PC-9 (cell line): ENCODE data around the gene LY6G6F. TPM values are rescaled to one million over a fixed set of nuclear protein-coding genes. Genes with fewer than 3 reads are reported as not detected.

Experiments
- BruUV-seq: library from RNA; stranded (reverse); fragments of 400-500 nt; replicated peaks from 2 replicates; lab custom pipeline; 2021; lab: Mats Ljungman, UMichigan
- CTCF ChIA-PET: fragments of 300-600 bp; sonication (Branson Sonifier 250); formaldehyde crosslinking; loops from one replicate; lab custom pipeline; 2022; ENCODE audit warnings: antibody characterized with exemption; lab: Charles Lee
- POLR2A ChIA-PET: fragments of 300-600 bp; sonication (Branson Sonifier 250); formaldehyde crosslinking; loops from one replicate; lab custom pipeline; 2022; ENCODE audit warnings: antibody characterized with exemption; ENCODE audit not compliant: unreplicated experiment; lab: Charles Lee
- DNase-seq, 2 experiments: peaks; one replicate each; pipeline versions ENCODE4 v3.0.0 to v3.0.0-alpha.2; 2015 to 2022; ENCODE audit warnings: mixed read lengths in 1 of 2
- H2AFZ ChIP-seq: fragments of 200-600 bp; sonication (generic); 2 replicates; pipeline ENCODE4 v1.8.1; 2017; ENCODE audit warnings: antibody characterized with exemption
- H3F3A ChIP-seq: fragments of 200-600 bp; sonication (generic); 2 replicates; pipeline ENCODE4 v1.8.1; 2017; ENCODE audit warnings: antibody characterized with exemption, mild to moderate bottlenecking, low read depth; ENCODE audit not compliant: insufficient read depth
- H3K27ac ChIP-seq: fragments of 200-600 bp; sonication (generic); 2 replicates; pipeline ENCODE4 v1.6.1; 2016; ENCODE audit warnings: mixed run types
- H3K27me3 ChIP-seq: fragments of 200-600 bp; sonication (generic); 2 replicates; pipeline ENCODE4 v1.6.1; 2016; ENCODE audit warnings: low read depth, mixed run types; ENCODE audit not compliant: insufficient read depth
- H3K36me3 ChIP-seq: fragments of 200-600 bp; sonication (generic); 2 replicates; pipeline ENCODE4 v1.6.1; 2016; ENCODE audit warnings: low read depth, mixed run types
- H3K4me1 ChIP-seq: fragments of 200-600 bp; sonication (generic); replicated peaks from 2 replicates; pipeline ENCODE4 v1.6.1; 2016; ENCODE audit warnings: mixed run types; ENCODE audit not compliant: insufficient read depth
- H3K4me2 ChIP-seq: fragments of 200-600 bp; sonication (generic); 2 replicates; pipeline ENCODE4 v1.6.1; 2017; ENCODE audit warnings: mixed run types
- H3K4me3 ChIP-seq: fragments of 200-600 bp; sonication (generic); 2 replicates; pipeline ENCODE4 v1.6.1; 2016; ENCODE audit warnings: mixed run types
- H3K79me2 ChIP-seq: fragments of 200-600 bp; sonication (generic); 2 replicates; pipeline ENCODE4 v1.6.1; 2017; ENCODE audit warnings: low read depth, mixed run types
- H3K9me2 ChIP-seq: fragments of 200-600 bp; sonication (generic); 2 replicates; pipeline ENCODE4 v1.8.1; 2017; ENCODE audit warnings: mild to moderate bottlenecking; ENCODE audit not compliant: insufficient read depth
- H3K9me3 ChIP-seq: fragments of 200-600 bp; sonication (generic); 2 replicates; pipeline ENCODE4 v1.8.1; 2016; ENCODE audit warnings: low read depth; ENCODE audit not compliant: insufficient read depth
- H4K20me1 ChIP-seq: fragments of 200-600 bp; sonication (generic); 2 replicates; pipeline ENCODE4 v1.8.1; 2017; ENCODE audit not compliant: insufficient read depth
- EZH2 ChIP-seq: fragments of 200-600 bp; sonication (generic); IDR thresholded peaks from 2 replicates; pipeline ENCODE4 v1.8.0; 2017; ENCODE audit warnings: antibody characterized with exemption, low read depth
- intact Hi-C: fragments of 100-400 bp; cut with micrococcal nuclease; formaldehyde crosslinking; loops from one replicate; pipeline ENCODE4 v1.10.0; 2022; ENCODE audit not compliant: unreplicated experiment
- total RNA-seq: library from RNA; stranded (reverse); gene quantifications from 2 replicates; pipeline ENCODE4 v1.2.3, GENCODE V29; 2021
- TF ChIP-seq, protein P1 (sequence below): fragments of 200-600 bp; sonication (generic); conservative IDR thresholded peaks from 2 replicates; pipeline ENCODE4 v1.6.1; 2017; ENCODE audit warnings: mixed run types, antibody characterized with exemption, mild to moderate bottlenecking, moderate library complexity

The LY6G6F gene
- total RNA-seq, 1 experiment from 2014 or later: not detected

DNA sequence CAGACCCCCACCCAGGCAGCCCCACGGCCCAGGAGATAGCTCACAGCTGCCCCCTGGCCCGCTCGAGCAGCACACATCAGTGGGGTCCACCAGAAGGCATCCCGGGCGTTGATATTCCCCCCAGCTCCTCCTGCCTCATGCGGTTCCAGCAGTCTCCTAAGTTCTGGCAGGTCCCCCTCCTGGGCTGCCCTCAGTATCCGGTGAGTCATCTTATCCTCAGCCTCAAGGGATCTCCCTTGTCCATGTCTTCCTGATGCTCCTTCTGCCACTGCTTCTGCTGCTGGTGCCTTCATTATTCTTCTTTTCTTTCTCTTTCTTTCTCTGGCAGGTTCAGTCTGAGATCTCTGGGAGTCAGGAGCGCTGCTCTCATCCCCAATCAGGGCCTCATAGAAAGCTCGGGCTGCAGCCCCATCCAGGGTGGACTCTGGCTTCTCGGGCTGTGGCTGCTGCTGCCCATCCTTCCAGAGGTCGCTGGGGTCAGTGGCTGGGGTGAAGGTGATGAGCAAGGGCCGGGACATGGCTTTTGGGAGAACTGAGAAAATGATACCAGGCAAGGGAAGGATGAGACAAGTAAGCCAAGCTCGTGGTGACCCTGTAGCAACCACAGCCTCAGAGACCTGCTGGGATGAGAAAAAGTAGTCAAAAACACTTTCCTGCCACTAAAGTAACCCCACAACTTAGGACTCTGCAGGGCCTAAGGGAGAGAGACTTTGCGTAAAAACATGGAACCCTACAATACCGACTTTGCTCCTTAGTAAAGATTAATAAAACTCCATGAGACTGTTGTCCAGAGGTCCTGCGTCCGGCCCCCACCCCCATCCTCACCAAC, 42.5 kb upstream of the LY6G6F start:
- intact Hi-C loops: loop anchor here (2.0 to 10.0 kb wide), 2 partner anchors 117 to 511 kb away; partner anchors contain the start of genes AGPAT1, ATP6V1G2, NFKBIL1 and RNF5
- Histone ChIP-seq H3K36me3 (peaks cover 31% of the 10 kb centered on the region), H3K9me3 (no peaks in the 10 kb centered on the region), H3K4me3 (peak overlapping the region; percentile 90), H3K27ac (peak overlapping the region; percentile 80), H3K4me2 (peak overlapping the region; percentile 95), H3K79me2 (peaks cover 63% of the 10 kb centered on the region), H3K4me1 (peaks cover 28% of the 10 kb centered on the region), H3F3A (peaks cover 23% of the 10 kb centered on the region), H3K9me2 (no peaks in the 10 kb centered on the region), H3K27me3 (no peaks in the 10 kb centered on the region), H4K20me1 (peaks cover 6% of the 10 kb centered on the region; the same call in 1 of the 2 replicates), H2AFZ (peak overlapping the region; percentile 86)
- POLR2A ChIA-PET: interaction anchor here (0.6 to 1.0 kb wide), 6 partner anchors 13 to 418 kb away, joined by 3 to 13 read pairs (median 4); partner anchors contain the start of genes NEU1 and NFKBIL1
- TF ChIP-seq EZH2: no peak
- TF ChIP-seq, protein P1, sequence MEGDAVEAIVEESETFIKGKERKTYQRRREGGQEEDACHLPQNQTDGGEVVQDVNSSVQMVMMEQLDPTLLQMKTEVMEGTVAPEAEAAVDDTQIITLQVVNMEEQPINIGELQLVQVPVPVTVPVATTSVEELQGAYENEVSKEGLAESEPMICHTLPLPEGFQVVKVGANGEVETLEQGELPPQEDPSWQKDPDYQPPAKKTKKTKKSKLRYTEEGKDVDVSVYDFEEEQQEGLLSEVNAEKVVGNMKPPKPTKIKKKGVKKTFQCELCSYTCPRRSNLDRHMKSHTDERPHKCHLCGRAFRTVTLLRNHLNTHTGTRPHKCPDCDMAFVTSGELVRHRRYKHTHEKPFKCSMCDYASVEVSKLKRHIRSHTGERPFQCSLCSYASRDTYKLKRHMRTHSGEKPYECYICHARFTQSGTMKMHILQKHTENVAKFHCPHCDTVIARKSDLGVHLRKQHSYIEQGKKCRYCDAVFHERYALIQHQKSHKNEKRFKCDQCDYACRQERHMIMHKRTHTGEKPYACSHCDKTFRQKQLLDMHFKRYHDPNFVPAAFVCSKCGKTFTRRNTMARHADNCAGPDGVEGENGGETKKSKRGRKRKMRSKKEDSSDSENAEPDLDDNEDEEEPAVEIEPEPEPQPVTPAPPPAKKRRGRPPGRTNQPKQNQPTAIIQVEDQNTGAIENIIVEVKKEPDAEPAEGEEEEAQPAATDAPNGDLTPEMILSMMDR: no peak
- CTCF ChIA-PET: interaction anchor here (0.6 kb wide), 1 partner anchor 166 kb away, joined by 11 read pairs; no protein-coding TSS in a partner anchor
- no peak for DNase-seq
- BruUV-seq: TSS peak; percentile 21

DNA sequence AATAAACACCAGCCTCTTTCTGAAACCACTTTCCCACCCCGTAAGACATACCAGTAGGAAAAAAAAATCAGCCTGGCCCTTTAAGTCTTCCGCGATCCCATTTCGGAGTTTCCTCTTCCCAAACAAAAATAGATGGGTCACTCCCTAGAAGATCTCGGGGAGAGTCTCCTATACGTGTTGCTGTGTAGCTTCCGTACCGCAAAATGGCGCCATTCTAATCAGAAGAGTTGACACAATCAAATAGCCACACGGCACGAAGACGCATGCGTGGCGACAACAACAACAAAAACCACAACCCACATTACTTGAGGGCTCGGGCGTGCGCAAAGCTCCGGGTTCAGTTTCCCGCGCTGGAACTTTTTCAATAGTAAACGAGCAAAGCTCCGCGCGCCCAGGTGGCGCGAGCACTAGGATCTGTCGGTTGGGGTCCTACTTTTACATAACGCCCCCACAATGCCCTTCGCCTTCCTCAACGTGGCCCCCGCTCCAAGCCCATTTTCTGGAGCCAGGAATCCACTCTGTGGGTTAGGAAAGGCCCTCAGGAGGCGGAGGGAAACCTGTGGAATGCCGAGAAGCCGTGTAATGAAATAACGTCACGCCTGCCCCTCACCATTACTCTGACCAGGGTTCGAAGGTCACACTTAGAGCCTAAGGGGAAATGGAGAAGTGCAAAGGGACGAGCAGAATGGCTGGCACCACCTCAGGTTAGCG, 41.7 kb upstream of the LY6G6F start, which contains the start of gene GPANK1:
GPANK1 (minus strand) TSS at position 208 of the 711 bp plus-strand sequence. CDS start 519 bp downstream, outside the sequence.
- no peaks in the 10 kb centered on the region for H3K9me2 ChIP-seq
- ChIA-PET CTCF (interaction anchor here (0.6 kb wide), 1 partner anchor 166 kb away, joined by 11 read pairs; no protein-coding TSS in a partner anchor), POLR2A (interaction anchor here (0.6 to 1.0 kb wide), 4 partner anchors 14 to 418 kb away, joined by 3 to 4 read pairs (median 4); partner anchors contain the start of genes NEU1 and NFKBIL1)
- peaks cover 31% of the 10 kb centered on the region for H3K36me3 ChIP-seq
- H3K27me3 ChIP-seq: no peaks in the 10 kb centered on the region
- TF ChIP-seq, protein P1: no peak
- no peak for TF ChIP-seq EZH2
- intact Hi-C loops: loop anchor here (2.0 to 10.0 kb wide), 2 partner anchors 118 to 510 kb away; partner anchors contain the start of genes AGPAT1, ATP6V1G2, NFKBIL1 and RNF5
- peak; percentile 83 to 85 for DNase-seq
- H3K27ac ChIP-seq: peak within 1 kb of the TSS; percentile 80
- peak within 1 kb of the TSS; percentile 86 for H2AFZ ChIP-seq
- H4K20me1 ChIP-seq: peaks cover 3% of the 10 kb centered on the region; the same call in 1 of the 2 replicates
- no peaks in the 10 kb centered on the region for H3K9me3 ChIP-seq
- H3K4me2 ChIP-seq: peak within 1 kb of the TSS; percentile 95
- peaks cover 56% of the 10 kb centered on the region for H3K79me2 ChIP-seq
- H3K4me3 ChIP-seq: peak within 1 kb of the TSS; percentile 90
- peaks cover 23% of the 10 kb centered on the region for H3F3A ChIP-seq
- H3K4me1 ChIP-seq: peaks cover 24% of the 10 kb centered on the region
- BruUV-seq: no TSS peak
